Testis (tissue), 3 donors: Measurements from ENCODE around the gene UPF1. TPM values are rescaled to one million over a fixed set of nuclear protein-coding genes. Genes with fewer than 3 reads are reported as not detected.
A peak's percentile ranks its signal among the peaks of the same experiment; 100 is the strongest.

Source experiments
- DNase-seq: peaks from one replicate; pipeline ENCODE4 v3.0.0-alpha.2; 2019
- H3K27ac ChIP-seq, 2 donors: fragments of 200-600 bp; sonication (generic); one replicate each; pipeline ENCODE4 v1.5.1; 2019
- H3K27me3 ChIP-seq: fragments of 200-600 bp; sonication (generic); one replicate; pipeline ENCODE4 v1.5.1; 2019
- H3K36me3 ChIP-seq: fragments of 200-600 bp; sonication (generic); one replicate; pipeline ENCODE4 v1.5.1; 2017; ENCODE audit warnings: low read depth; ENCODE audit errors: missing control alignments
- H3K4me1 ChIP-seq: fragments of 200-600 bp; sonication (generic); one replicate; pipeline ENCODE4 v1.5.1; 2019
- H3K4me3 ChIP-seq, 2 donors: fragments of 200-600 bp; sonication (generic); one replicate each; pipeline ENCODE4 v1.5.1; 2017 to 2019
- H3K9me3 ChIP-seq: fragments of 200-600 bp; sonication (generic); one replicate; pipeline ENCODE4 v1.5.1; 2017
- CTCF ChIP-seq, 3 experiments: fragments of 450-650 bp in 2 of 3; fragments of 200-600 bp in 1 of 3; sonication (generic) in 1 of 3; IDR thresholded peaks; one replicate each; pipeline ENCODE4 v1.5.1; 2016 to 2019; ENCODE audit warnings: antibody characterized with exemption in 3 of 3, mild to moderate bottlenecking in 2 of 3, moderate library complexity in 1 of 3
- POLR2A ChIP-seq: fragments of 450-650 bp; IDR thresholded peaks from one replicate; pipeline ENCODE4 v1.6.1; 2017; ENCODE audit warnings: antibody characterized with exemption, mild to moderate bottlenecking, moderate library complexity
- WGBS, 2 donors: methylation state at CpG; one replicate each; pipeline ENCODE4 v1.1.5; 2018; 5-methylcytosine and 5-hydroxymethylcytosine counted together
- intact Hi-C: fragments of 100-400 bp; cut with DNase I; formaldehyde crosslinking; loops from one replicate; pipeline ENCODE4 v1.15.1; 2023; ENCODE audit warnings: low total_unique reads
- polyA plus RNA-seq: library from polyadenylated mRNA; stranded (reverse); fragments of 350-450 nt; fragmentation: Illumina TruSeq; extraction: RNeasy Lipid Tissue Mini Kit (QIAGEN cat#74804); gene quantifications from one replicate; pipeline ENCODE4 v1.2.3, GENCODE V29; 2014; ENCODE audit warnings: low read depth, low replicate concordance; ENCODE audit not compliant: insufficient read depth
- total RNA-seq, 2 donors: library from RNA; depleted of rRNA; stranded (reverse); fragments of >200 nt; gene quantifications; one replicate each; pipeline ENCODE4 v1.2.3, GENCODE V29; 2016

Gene UPF1
- total and polyA plus RNA-seq, 3 donors from 2014 or later = 99.0 to 188 (median 176) TPM

- intact Hi-C loops = no loop called here
- no peak for DNase-seq
- H3K27ac ChIP-seq = no peak overlapping the region
- no peaks in the 10 kb centered on the region for H3K36me3 ChIP-seq
- no peaks in the 10 kb centered on the region for H3K27me3 ChIP-seq
- no peaks in the 10 kb centered on the region for H3K9me3 ChIP-seq
- H3K4me1 ChIP-seq = no peaks in the 10 kb centered on the region
- no peak overlapping the region for H3K4me3 ChIP-seq
- TF ChIP-seq CTCF (IDR thresholded peaks at IDR 0.05) (no peak), POLR2A (no peak)
Measured at GRCh38 chr19:18799389-18799970, 32.3 kb upstream of the UPF1 start.

GRCh38 chr19:18800079-18800478, 31.7 kb upstream of the UPF1 start:
- Histone ChIP-seq H3K4me1 (no peaks in the 10 kb centered on the region), H3K4me3 (no peak overlapping the region), H3K9me3 (no peaks in the 10 kb centered on the region), H3K27me3 (no peaks in the 10 kb centered on the region), H3K27ac (no peak overlapping the region), H3K36me3 (no peaks in the 10 kb centered on the region)
- intact Hi-C loops = no loop called here
- TF ChIP-seq POLR2A (no peak), CTCF (IDR thresholded peaks at IDR 0.05) (no peak)
- DNase-seq = no peak

GRCh38 chr19:18800636-18801035, 31.1 kb upstream of the UPF1 start:
- 60 to 73% methylated on average over 1 to 10 of the region's 10 CpGs for WGBS, 2 donors
- intact Hi-C loops = no loop called here
- H3K36me3 ChIP-seq = no peaks in the 10 kb centered on the region
- no peak overlapping the region for H3K4me3 ChIP-seq
- H3K27ac ChIP-seq = no peak overlapping the region
- H3K27me3 ChIP-seq = no peaks in the 10 kb centered on the region
- no peaks in the 10 kb centered on the region for H3K9me3 ChIP-seq
- no peak for DNase-seq
- no peak for TF ChIP-seq POLR2A
- no peak for TF ChIP-seq CTCF (IDR thresholded peaks at IDR 0.05)
- no peaks in the 10 kb centered on the region for H3K4me1 ChIP-seq

GRCh38 chr19:18802354-18802753, 29.4 kb upstream of the UPF1 start:
- no peaks in the 10 kb centered on the region for H3K27me3 ChIP-seq
- no peak overlapping the region for H3K27ac ChIP-seq
- DNase-seq = peak; percentile 55
- H3K4me3 ChIP-seq = peak overlapping the region in 1 of 2 donors; percentile 10
- intact Hi-C loops = no loop called here
- WGBS, 2 donors = 41 to 55% methylated on average over 11 of the region's 11 CpGs
- no peaks in the 10 kb centered on the region for H3K36me3 ChIP-seq
- H3K9me3 ChIP-seq = no peaks in the 10 kb centered on the region
- no peak for TF ChIP-seq POLR2A
- TF ChIP-seq CTCF (IDR thresholded peaks at IDR 0.05) = no peak
- H3K4me1 ChIP-seq = no peaks in the 10 kb centered on the region

GRCh38 chr19:18803550-18804138, 28.1 kb upstream of the UPF1 start:
- Histone ChIP-seq H3K9me3 (no peaks in the 10 kb centered on the region), H3K27me3 (no peaks in the 10 kb centered on the region), H3K4me3 (no peak overlapping the region), H3K36me3 (no peaks in the 10 kb centered on the region), H3K4me1 (no peaks in the 10 kb centered on the region), H3K27ac (no peak overlapping the region)
- no peak for DNase-seq
- 93 to 95% methylated on average over 5 of the region's 5 CpGs for WGBS, 2 donors
- intact Hi-C loops = no loop called here
- no peak for TF ChIP-seq POLR2A
- no peak for TF ChIP-seq CTCF (IDR thresholded peaks at IDR 0.05)
